Cardiac fibroblast (primary cell): ENCODE measurements around the gene WASHC2A.
"Not testable (repeated sequence)": the region's sequence is repeated elsewhere in the genome, so short reads cannot be mapped to it uniquely, and the experiment has no call there.

Experiments
- DNase-seq, 2 donors: peaks; one replicate each; pipeline versions ENCODE4 v3.0.0 to v3.0.0-alpha.2; 2010; ENCODE audit warnings: low read depth in 2 of 2
- H3K4me3 ChIP-seq, 2 donors: replicated peaks in 1 of 2; 1 replicate in 1 of 2; 2 replicates in 1 of 2; pipeline ENCODE4 v1.5.1; 2011; ENCODE audit warnings: low read depth in 2 of 2, low read length in 2 of 2, mild to moderate bottlenecking in 2 of 2, moderate library complexity in 1 of 2
- CTCF ChIP-seq: IDR thresholded peaks from one replicate; pipeline ENCODE4 v1.5.1; 2011; ENCODE audit warnings: low read depth, mild to moderate bottlenecking, low read length, inconsistent platforms

Gene WASHC2A

GRCh38 chr10:50067546-50068351 is at the start of gene WASHC2A:
WASHC2A (plus strand) TSS chr10:50067954; CDS start chr10:50068006, 52 bp downstream.
- DNase-seq: peak; percentile 69 to 79
- peak within 1 kb of the TSS; percentile 64 to 76 for H3K4me3 ChIP-seq

GRCh38 chr10:50019279-50019678 is 48.5 kb upstream of the WASHC2A start:
- DNase-seq, H3K4me3 ChIP-seq: not testable (repeated sequence)

DNA sequence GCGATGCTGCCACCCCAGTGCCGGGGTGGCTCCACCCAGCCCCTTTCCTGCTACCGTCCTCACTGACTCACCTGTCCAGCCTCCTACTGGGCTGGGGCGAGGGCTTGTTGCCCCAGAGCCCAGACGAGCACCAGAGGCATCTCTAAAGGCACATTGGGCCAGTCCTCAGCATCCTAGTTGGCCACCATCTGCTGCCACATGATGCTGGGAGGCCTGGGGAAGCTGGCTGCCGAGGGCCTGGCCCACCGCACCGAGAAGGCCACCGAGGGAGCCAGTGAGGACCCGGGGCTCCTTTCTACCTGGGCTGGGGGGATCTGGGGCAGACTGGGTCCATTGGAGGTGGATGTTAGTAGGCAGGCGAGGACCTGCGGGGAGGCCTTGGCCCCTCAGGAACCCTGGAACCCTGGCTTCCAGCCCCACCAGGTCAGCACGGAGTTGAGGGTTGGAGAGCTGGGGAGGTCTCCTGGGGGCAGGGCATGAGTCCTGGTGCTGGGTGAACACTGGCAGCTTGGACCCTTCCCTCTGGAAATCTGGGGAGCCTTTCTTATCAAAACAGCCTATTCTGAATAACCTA is 47.2 kb upstream of the WASHC2A start:
- DNase-seq: not testable (repeated sequence)

DNA sequence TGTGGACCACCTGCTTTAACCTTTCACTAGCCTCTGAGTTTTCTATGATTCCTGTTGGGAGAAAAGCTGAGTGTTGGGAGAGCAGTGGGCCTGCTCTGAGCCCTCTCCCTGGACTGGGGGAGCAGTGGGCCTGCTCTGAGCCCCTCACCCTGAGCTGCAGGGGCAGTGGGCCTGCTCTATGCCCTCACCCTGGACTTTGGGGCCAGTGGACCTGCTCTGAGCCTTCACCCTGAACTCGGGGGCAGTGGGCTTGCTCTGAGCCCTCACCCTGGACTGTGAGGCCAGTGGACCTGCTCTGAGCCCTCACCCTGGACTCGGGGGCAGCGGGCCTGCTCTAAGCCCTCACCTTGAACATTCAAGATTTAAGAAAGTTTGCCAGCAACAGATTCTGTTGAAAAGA is 46.1 kb upstream of the WASHC2A start:
- no peak for TF ChIP-seq CTCF
- no peak for DNase-seq
- H3K4me3 ChIP-seq: no peak overlapping the region

More for the DNA sequence above, 47.2 kb upstream of the WASHC2A start:
- not testable (repeated sequence) for H3K4me3 ChIP-seq

GRCh38 chr10:50024716-50025383 is 42.9 kb upstream of the WASHC2A start:
- not testable (repeated sequence) for DNase-seq, H3K4me3 ChIP-seq

GRCh38 chr10:50025627-50026026 is 42.1 kb upstream of the WASHC2A start:
- TF ChIP-seq CTCF: no peak
- H3K4me3 ChIP-seq: no peak overlapping the region
- DNase-seq: no peak

DNA sequence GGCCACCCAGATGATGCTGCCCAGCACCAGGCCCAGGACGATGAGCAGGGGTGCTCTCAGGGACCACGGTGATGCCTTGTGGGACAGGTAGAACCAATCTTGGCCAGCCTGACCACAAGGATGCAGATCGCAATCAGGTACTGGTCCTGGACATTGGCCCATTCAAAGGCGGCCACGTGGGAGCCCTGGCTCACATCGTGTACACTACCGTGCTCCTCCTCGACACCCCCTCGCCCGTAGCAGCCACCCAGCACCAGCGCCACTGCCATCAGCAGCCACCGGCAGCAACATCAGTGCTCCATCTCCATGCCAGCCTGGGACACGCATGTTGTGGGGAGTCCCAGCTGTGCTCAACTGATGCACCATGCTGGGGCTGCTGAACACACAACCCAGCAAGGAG is 40.6 kb upstream of the WASHC2A start:
- TF ChIP-seq CTCF: no peak
- no peak for DNase-seq
- no peak overlapping the region for H3K4me3 ChIP-seq

DNA sequence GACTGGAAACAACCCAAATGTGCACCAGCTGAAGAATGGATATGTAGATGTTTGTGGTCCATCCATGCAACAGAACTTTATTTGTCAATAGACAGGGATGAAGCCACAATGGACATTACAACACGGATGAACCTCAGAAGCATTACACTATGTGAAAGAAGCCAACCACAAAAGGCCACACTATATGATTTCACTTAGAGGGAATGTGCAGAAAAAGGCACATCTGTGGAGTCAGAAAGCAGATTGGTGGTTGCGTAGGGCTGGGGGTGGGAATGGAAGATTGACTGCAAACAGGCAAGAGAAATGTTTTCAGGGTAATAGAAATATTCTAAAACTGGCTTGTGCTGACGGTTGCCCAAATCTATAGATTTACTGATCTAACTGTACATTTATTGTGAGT is 34.3 kb upstream of the WASHC2A start:
- no peak for TF ChIP-seq CTCF
- H3K4me3 ChIP-seq: no peak overlapping the region
- DNase-seq: peak; percentile 8 to 75

DNA sequence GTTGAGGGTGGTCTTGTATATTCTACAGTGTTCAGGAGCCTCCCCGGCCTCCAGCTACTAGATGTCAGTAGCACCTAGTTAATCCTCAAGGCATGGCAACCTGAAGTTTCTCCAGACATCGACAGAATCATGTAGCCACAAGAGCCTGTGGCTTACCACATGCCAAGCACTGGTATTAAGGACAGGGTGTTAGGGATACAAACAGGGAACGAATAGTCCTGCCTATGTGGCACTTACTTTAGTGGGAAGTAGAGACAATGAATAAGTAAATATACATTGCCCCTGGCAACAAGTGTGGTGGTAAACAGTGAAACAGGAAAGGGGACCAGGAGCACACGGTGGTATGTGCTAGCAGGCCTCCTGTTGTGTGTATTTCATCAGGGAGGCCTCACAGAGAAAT is 32.4 kb upstream of the WASHC2A start:
- H3K4me3 ChIP-seq: not testable (repeated sequence)
- DNase-seq: peak in 1 of 2 donors; percentile 5
